Putamen (tissue), 1 donor: ENCODE results near the gene CHIC2.
"Not testable (repeated sequence)": the region's sequence is repeated elsewhere in the genome, so short reads cannot be mapped to it uniquely, and the experiment has no call there.

Experiments used
- DNase-seq: peaks from one replicate; pipeline ENCODE4 v3.0.0-alpha.2; 2016; ENCODE audit warnings: low spot score

Gene CHIC2

DNA sequence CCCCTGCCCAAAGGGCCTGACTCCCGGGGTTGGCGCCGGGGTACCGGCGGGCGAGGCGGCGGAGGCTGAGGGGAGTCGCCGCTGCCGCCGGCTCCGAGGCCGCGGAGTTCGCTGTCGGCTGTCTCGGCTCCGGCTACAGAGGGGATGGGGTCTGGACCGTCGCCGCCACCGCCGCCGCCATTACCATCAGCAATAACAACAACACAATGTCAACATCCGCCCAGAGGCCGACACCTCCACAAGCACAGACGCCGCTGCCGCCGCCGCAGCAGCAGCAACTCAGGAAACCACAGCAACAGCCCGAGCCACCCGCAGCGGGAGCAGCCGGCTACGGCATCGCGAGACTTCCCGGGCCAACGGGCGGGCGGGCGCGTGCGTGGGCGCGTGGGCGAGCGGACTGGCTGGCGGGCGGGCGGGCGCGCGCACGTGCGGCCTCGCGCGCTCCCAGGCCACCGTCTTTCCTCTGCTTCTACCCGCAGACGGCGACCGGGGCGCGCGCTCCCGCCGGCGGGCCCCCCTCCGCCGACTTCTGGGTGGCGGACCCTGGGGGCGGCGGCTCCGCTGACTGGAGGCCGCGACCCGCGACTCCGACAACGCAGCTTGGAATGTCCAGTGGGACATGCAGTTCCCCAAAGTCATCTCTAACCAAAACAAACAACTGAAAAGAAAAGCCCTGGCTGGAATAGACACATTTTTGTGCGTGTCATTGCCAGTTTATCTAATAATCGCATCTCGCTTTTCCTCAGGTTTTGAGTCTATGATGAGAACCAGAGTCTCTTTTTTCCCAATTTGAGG lies at the start of gene CHIC2:
Gene CHIC2, minus strand, starts transcription at position 289 of the 795 bp plus-strand sequence. CDS start 305 bp downstream, outside the sequence.
- peak; percentile 89 for DNase-seq

DNA sequence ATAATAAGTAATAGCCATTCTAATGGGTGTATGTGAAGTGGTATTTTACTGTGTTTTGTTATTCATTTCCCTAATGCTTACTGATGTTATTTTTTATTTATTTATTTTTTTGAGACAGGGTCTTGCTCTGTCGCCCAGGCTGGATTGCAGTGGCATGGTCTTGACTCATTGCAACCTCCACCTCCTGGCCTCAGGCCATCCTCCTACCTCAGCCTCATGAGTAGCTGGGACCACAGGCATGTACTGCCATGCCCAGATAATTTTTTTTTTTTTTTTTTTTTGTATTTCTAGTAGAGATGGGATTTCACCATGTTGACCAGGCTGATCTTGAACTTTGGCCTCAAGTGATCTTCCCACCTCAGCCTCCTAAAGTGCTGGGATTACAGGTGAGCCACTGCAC lies 48.8 kb upstream of the CHIC2 start:
- DNase-seq: not testable (repeated sequence)

DNA sequence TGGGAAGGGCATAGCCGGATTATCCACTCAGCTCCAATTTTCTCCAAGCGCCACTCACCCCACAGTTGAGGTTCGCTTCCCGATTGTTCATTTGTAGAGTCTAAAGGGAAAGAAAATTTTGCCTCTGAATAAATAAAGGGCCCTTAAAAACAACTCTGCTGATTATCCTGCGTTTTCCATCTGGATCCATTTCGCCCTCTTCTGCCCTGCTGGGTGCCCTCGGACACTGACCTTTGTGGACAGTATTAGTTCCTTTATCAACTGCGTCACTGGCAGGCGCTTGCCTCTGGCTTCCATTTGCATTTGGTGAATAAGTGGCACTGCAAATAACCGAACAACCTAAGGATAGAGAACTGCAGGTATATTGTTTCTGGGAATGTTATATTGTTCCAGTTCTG lies 45.6 kb upstream of the CHIC2 start:
- DNase-seq: no peak

DNA sequence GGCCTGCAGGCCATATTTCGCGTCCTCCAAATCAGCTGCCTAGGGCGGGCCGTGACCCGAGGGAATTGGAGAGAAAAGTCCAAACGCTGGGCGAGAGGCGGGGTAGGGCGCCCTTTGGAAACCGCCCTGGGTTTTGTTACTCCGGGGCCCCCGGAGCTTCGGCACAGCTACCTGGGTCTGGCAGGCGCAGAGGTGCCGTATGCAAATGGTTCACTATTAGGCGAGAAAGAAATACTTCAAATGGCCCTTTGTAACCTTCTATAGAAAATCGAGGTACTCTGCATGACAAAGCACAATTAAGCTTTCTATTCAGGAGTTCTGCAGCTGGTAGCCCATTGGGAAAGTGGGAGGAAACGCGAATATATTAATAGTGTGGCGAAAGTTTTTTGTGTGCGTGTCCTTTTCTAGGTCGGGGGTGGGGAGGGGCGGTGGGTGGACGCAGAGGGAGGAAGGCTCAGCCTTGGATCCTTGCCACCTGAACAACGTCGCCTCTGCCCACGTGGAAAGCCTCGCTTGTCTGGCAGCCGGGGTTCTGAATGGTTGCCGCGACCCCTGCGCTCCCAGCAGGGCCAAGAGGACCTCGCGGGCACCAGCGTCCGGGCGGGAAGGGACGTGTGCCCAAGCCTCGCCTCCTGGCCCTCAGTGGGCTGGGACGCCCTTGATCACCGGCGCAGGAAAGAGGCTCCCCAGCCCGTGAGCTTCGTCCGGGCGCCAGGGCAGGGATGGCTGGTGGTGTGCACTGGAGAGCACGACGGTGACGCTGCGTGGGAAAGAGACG lies 45.0 kb upstream of the CHIC2 start:
- DNase-seq: no peak

DNA sequence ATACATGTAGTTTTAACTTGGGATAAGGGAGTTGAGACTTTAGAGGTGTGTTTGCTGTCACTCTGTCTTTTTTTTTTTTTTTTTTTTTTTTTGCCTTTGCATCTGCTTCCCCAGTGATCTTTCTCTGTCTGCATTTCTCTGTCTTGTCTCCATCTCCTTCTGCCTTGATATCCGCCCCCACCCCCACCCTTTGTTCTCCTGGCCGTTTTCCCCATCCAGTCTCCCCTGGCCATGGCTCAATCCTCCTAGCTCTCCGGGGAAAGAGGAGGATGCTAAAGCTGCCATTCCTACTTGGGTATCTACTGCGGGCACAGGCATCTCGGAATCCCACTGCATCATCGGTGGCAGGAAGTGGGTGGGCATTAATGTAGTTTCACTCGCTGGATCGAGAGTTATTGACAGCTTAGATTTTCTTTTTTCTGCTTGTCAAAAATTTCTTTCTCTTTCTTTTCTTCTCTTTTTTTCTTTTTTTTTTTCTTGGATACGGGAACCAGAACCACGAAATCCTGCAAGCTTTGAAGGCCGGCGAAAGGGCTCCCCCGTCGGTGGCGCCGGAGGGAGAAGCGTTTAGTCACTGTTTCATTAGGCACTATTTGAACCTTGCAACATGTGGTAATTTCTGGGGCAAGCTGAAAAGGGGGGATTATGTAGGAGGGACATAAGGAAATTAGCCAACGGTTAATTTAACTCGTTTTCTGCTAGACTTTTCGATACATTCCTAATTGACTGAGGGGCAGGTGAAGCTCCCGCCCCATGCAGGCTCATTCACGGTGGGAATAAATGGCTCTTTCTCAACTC lies 43.7 kb upstream of the CHIC2 start:
- no peak for DNase-seq

DNA sequence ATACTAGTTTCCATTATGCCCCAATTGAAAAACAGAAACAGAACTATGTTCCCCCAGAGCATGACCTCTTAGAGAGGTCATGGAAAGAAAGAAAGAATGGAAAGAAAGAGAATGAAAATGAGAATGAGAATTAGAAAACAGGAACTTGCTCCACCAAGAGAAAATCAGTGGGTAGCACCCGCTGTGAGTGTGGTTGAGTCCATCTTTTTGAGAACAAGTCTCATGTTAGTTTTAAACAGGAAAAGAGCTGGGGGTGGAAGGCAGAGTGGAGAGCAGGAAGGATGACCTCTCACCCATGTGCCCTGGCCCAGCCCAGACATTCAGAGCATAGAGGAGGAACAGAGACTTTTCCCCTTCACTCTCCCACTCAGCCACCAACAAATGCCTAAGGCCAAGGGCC lies 40.5 kb upstream of the CHIC2 start:
- DNase-seq: no peak

DNA sequence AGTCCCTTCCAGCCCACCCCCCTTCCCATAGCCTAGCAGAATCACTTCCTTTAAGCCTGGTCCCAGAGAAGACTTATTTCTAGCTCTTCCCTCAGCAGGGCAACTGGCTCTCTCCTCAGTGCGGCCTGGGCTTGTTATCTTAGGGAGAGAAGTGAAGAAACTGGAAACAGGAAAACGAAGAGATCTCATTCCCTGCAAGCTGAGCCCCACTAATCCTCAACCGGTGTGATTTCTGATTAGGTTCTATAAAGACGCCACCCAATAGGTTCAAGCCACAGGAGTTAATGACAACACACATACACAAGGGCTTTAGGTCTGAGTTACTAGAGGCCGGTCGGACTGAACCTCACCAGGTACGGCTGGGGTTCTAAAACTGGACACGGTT lies 38.8 kb upstream of the CHIC2 start:
- no peak for DNase-seq

DNA sequence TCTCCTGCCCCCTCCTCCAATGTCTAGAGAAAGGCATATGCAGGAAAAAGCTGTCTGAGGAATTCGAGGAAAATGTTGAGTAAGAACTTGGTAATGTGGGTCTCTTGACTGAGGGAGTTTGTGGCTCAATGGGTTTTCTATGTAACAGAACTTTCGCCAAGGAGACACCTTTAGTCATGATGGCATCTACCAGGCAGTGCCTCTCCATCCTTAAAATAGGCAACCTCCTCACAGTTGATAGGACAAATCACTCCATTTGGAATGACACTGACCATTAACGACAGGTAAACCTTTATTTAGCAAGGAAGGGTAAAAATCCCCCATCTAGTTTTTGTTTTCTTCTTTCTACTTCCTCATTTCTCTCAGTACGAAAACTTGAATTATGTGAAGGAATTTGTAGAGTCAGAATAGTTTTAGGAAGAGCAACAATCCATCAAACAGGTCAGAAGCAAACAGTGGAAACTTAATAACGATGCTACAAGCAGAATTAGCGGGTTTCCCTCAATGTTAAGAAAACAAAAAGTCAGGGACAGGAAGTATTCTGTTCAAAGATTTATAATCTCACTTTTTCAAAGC lies 38.2 kb upstream of the CHIC2 start:
- DNase-seq: no peak

DNA sequence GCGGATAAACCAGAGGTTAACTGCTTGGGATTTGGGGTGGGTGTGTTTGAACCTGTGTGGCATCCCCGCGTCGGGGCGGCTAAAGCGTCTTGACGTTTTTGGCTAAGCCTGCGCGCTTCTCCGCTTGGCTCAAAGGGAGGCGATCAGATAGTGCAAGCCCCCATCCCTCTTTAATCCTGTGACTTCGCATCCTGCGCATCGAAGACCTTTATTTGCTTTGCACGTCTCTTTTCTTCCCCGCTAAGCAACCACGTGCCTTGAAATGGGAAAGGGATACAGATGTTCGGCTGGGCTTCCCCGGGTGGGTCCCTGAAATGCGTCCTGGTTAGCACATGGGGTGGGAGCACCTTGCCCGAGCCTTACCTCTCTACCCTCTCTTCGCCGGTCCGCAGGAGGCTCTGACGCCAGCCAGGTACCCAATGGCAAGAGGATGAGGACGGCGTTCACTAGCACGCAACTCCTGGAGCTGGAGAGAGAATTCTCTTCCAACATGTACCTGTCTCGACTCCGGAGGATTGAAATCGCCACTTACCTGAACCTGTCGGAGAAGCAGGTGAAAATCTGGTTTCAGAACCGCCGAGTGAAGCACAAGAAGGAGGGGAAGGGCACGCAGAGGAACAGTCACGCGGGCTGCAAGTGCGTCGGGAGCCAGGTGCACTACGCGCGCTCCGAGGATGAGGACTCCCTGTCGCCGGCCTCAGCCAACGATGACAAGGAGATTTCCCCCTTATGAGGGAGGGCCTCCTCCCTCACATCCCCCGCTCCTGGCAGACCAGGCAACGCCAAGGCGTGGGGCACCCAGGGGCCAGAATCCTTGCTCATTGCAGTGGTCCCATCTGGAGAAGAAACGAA lies 37.0 kb upstream of the CHIC2 start:
- no peak for DNase-seq

DNA sequence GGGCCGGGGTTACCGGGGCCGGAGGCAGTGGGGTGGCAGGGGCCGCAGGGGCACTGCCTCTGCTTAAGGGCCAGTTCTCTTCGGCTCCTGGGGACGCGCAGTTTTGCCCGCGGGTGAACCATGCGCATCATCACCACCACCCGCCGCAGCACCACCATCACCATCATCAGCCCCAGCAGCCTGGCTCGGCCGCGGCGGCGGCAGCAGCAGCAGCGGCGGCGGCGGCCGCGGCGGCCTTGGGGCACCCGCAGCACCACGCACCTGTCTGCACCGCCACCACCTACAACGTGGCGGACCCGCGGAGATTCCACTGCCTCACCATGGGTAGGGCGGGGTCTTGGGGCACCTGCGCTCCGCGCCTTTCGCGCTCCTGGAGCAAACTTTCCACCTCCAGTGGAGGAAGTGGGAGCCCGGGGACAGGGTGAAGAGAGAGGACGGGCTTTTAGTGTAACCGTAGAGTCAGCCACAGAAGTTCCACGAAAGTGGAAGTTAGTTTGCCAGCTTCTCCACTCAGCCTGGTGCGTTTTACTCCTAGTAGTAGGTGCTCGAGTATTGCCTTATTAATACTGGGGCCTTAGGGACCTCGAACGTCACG lies 36.3 kb upstream of the CHIC2 start:
- no peak for DNase-seq

DNA sequence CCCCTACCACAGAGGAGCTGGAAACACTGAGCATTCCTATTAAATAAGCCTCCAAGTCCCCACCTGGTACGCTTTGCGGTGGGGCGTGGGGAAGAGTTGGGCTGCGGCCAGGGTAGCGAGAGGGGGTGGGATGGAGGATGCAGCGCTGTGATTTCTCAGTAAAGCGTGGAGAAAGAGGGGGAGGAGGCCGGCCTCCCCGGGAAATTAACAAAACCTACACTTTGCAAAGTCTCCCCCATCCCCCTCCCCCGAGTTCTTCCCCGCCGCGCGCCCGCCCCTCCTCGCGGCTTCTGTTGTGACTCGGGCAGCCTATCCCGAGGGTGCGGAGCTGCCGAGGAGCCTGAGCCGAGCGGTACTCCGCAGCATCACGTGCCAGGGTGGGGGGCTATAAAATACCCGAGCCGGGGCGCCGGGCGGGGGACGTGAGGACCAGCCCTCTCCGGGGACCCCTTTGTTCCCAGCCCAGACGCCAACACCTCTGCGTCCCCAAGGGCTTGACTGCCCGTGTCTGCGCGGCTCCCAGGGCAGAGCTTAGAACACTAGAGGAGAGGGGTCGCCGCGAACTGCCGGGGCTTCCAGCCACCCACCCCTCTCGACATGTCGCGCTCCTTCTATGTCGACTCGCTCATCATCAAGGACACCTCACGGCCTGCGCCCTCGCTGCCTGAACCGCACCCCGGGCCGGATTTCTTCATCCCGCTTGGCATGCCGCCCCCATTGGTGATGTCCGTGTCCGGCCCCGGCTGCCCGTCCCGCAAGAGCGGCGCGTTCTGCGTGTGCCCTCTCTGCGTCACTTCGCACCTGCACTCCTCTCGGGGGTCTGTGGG lies 35.6 kb upstream of the CHIC2 start, which contains the start of gene GSX2:
Gene GSX2, plus strand, starts transcription at position 416 of the 827 bp plus-strand sequence. Its CDS starts 182 bp downstream, at position 598.
- DNase-seq: no peak

DNA sequence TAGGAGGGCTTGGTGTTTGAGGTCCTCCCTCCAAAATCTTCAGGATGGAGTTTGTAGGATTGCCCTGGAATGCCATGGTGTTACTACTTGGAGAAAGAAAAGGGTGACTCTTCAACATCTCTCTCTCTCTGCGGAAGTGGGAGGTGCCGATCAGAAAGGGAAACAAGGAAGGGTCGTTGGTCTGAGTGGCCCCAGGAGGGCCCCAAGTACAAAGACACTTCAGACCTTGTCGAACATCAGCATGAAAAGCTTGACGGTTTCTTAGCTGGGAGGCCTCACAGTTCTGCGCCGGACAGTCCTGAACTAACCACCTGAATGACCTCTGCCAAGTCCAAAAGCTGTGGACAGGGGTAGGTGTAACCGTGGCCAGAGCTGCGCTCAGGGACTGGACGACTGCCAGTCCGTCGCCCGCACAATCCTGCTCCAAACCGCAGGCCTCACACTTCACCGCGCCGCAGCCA lies 34.9 kb upstream of the CHIC2 start:
- no peak for DNase-seq

DNA sequence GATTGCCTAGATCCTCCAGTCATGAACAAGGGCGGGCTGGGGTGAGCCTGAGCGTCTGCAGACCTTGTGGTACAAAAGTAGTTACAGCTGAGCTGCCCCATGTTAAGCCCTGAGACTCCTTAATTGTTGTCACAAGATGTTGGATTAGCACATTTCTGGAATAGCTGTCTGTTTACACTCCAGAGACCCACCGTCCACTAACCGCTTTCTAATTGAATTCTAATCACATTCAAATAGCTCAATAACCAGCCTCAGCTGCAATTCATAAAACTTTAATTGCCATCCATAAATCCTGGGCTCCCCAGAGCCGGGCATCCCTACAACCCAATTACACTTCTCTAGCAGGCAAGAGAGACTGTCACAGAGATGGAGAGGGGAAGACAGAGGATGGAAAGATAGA lies 34.0 kb upstream of the CHIC2 start:
- DNase-seq: no peak

DNA sequence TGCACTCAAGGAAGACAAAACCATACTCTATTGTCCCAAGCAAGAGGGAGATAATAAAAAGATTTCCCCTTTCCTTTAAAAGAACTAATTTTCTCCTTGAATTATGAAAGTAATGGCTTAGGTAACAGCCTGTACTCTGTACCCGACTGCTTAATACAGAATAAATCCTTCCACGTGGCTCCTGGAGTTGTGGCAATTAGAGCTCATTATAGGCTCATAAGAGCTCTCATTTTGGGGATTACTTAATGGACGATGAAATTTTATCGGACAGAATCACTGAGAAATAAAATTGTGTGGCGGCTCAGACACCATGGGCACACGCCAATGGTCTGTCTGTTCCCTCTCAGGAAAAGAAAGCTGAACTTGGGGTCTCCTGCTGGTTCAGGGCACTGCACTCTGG lies 32.7 kb upstream of the CHIC2 start:
- DNase-seq: no peak

DNA sequence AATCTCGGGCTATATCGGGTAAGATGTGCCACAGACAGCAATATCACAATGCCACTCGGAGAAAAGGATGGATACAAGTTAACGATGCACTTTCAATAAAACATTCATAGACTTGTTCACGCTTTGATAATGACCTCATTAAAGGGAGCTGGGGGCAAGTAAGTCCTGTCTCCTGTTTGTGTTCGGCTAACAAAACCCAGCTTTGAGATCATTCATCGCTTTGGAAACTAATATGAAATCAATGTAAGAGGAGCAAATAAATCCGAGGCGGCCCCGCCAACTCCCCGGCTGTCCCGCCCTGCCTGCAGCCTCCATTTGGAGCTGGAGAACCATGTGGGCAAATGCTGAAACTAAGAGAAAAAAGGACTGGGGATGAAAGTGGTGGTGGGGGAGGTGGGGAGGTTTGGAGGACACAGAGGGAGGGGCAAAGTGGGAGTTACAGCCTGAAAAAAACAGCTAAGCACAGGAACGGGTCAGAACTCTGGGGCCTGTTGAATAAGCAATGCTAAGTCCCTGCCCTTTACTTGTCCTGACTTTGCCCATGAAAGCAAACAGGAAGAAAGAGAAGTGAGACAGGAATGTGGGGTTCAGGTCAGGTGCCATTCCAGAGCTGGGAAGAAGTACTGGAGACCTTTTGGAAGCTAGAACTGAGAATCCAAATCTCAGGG lies 32.0 kb upstream of the CHIC2 start:
- no peak for DNase-seq

DNA sequence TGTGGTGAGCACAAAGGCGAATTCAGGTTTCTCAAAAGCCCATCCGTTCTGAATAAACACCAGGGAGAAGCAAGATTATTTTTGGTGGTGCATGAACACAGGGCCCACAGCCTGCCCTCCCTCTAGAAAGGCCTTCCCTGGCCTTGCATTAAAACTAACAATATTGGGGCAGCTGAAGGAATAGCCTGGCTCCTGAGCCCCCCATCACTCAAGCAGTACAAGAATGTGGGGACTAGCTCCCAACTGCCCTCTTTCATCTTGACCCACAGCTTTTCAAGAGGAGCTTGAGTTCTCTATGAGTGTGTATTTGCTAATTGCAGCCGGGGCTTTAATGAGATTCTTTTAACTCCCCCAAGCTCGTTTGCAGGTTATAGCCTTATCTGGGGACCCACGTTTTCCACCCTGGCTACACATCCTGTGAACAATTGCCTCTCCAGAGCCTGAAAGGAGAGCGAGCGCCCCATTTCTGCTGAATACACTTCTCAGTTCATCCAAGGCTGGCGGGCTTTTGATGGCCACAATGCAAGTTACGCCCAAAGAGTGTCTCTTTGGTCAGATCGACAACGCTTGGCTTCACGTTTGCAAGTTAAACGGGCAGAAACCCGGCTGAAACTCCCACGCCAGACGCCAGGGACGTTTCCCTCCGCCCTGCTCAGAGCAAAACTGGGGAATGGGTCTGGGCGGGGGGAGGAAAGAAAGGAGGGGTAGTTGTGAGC lies 30.9 kb upstream of the CHIC2 start:
- no peak for DNase-seq

DNA sequence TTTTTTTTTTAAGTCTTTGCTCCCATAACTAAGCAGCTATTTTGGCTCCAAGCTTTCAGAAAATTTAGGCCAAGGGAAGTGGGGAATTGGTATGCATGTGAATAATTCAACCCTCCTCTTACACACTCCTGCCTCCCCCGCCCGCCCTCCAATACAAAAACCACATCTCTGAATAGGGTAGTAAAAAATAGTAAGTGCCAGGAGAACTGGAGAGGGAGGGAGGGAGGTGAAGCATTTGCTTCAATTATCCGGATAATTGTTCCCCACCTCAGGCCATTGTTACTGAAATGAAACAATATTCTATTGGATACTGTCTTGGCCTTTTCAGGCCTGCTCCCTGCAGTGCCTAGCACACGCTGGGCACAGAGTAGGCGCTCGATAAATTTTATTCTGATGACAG lies 30.0 kb upstream of the CHIC2 start:
- no peak for DNase-seq
